NCI-H524 treated with DMSO at 0.1 percent for 48 hours (cell line): ENCODE measurements around the gene ROBO2.

Experiments used
- DNase-seq: peaks from one replicate; lab custom pipeline; 2025; lab: John Stamatoyannopoulos, UW

The ROBO2 gene

DNA sequence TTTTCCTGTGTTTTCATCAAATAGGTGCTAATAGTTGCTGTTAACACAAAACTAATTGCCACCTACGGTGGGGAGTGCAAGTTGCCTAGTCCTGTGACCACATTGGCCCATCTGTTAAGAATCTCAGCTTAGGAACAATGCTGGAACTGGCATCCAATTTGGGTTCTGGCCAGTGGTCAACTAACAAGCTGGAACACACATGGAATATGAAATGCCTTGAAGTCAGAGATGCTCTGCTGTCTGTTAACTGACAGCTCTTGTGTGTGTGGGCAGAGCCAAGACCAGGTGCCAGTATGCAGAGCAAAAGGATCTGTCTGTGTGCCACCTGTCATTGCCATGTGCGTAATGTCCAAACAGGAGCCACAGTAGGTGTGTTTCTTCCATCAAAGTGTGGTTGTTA lies 460.8 kb downstream of the ROBO2 start:
- DNase-seq, result no peak

DNA sequence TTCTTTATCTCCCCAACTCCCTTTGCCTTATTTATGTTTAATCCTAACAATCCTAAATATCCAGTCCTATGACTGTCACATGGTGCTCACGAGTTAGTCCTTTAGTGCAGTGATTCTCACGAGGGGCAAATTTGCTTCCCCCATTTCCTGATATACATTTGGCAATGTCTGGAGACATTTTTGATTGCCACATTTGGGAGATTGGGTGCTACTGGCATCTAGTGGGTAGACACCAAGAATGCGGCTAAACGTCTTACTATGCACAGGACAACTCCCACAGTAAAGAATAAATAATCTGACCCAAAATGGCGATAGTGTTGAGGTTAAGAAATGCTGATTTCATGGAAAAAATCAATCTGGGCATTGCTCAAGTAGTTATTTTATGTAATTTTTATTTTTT lies 466.5 kb downstream of the ROBO2 start:
- DNase-seq, result no peak

DNA sequence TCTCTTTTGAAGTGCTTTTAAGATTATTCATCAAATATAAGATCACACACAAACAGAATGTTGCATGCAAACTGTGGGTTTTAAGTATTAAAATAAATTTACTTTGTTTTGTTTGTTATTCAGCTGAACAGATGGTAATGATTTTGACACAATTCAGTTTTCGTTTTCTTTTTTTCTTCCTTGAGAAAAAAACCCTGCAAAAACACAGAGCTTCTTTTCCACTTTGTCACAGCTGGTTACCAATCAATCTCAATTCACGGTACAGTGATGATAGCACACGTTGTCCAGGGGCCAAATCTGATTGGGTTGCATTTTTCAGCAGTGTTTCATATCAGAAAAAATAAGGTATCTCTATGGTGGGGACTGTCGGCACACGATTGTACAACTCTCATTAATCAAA lies 473.6 kb downstream of the ROBO2 start:
- DNase-seq, result no peak

DNA sequence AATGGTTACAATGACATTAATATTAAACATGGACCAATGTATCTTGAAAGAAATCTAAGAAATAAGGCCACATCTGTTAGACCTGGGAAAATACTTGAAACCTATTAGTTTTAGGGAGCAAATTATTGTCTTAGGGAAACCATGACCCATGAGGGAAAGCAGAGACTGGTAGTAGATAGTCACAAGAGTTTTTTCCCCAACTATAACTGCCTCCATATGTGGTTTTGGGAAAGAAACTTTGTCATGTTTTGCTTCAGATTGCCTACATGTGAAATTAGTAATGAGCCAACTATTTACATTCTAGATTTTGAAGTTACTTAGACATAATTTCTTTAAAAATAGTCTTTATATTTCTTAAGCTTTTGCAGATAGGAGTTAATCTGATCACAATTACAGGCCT lies 474.9 kb downstream of the ROBO2 start:
- no peak for DNase-seq

DNA sequence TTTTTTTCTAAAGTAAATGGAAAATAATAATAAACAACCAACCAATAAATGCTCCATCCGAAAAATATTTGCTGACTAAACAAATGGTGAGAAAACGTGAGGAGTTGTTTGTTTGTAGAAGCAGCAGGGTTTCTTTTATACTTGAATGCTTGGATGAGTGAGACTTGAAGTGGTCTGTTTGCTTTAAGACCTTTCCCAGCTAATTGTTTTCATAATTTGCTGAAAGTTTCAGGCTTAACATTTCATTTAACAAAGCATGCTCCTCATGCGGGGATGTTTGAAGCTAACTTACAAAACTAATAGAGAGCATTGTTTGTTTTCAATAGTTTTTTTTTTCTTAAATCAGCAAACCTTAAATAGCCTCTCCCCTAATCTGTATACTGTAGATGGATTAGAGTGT lies 484.6 kb downstream of the ROBO2 start:
- DNase-seq, result no peak

DNA sequence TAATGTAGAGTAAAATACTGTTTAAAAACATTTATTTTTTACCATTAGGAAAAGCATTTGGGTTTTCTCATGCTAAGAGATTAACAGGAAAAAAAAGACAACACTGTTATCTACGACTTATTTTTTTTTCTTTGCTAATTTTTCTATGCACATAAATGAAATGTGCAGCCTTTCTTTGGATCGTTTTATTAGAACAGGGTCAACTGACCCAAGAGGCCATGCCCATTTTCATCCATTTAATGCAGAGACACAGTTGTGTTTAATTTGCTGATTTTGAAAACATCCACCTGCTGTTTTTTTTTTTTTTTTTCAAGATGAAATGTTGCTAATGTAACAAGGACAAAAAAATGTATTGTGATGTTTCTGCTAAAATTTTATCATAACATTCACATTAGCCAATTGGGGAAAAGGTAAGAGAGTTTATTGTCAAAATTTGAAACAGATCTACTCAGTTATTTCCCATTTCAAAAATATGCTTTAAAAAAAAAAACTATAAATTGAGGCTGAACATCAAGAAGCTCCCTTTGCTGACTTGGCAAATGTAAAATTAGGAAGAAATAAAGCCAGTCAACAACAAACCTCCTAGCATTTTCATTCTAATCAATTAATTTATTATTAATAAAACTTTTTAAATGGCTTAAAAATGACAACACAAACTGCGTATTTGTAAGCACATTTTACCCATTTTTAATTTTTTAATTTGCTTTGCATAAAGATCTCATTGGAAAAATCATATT lies 485.2 kb downstream of the ROBO2 start:
- DNase-seq, result no peak

DNA sequence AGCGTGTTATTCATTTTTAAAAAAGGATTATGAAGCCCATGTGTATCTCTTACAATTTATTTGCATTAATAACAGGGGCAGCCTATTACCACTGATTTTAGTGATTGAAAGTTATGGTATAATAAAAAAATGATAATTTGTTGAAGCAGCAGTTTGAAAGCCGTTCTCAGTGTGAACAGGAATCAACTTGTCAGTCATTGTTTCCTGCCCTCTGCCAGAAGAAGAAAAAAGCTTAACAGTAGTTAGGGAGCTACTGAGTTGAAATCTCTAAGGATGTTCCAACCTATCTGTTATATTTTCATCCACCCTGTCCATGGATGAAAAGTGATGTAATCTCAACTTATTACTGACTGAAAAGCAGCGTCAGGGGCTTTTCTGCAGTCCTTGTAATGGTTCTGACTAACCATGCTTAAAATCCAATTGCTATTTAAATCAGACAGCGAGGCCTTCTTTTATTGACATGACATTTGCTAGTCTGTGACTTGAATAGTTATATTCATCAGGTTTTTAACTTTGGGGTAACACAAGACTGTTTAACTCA lies 486.7 kb downstream of the ROBO2 start:
- DNase-seq, result no peak

DNA sequence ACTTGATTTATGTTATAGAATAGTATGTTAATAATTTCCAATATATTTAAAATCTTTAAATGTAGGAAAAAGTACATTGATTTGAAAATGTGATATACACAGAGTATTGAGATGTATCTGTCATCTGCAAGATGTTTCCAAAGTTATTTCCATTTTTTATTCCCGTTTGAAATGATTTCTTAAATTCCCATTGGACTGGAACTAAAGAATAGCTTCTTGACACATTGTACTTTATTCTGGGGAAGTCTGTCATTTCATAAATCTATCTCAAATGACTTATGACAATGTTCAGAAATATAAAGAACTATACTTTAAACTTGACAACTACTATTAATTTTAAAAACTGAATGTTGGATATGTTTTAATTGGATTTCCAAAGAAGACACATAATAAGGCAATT lies 489.6 kb downstream of the ROBO2 start:
- no peak for DNase-seq

DNA sequence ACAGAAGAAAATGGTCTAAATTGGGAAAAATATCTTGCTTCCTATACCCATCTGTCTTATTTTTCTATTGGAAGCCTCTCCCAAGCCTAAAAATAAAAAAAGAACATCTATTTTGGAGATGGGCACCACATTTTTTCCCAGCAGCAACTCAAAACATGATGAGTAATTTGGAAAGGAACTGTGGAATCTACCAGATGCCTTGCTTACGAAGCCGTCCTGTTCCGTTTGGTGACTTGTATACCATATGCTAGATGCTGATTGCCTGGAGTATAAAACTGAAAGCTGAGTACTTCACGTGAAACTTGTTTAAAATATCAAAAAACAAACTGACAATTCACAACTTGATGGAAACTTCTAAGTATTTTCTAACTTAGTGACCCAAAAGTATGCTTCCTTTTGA lies 491.0 kb downstream of the ROBO2 start:
- DNase-seq, result no peak

DNA sequence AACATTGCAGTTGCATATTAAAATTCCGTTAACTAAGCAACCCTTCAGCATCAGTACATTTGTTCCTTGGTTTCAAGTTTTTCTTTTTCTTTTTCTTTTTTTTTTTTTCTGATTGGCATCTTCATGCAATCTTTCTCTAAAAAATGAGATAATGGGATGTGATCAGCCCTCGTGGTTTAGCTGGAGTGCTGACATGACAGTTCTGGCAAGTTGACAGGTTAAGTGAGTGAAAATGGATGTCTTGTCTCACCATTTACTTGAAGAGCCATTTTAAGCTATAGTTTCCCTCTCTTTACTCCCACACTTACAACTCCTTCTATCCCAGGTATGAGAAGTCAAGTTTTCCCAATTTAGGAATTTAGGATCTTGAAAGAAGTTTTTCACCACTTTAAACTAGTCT lies 495.2 kb downstream of the ROBO2 start:
- no peak for DNase-seq

DNA sequence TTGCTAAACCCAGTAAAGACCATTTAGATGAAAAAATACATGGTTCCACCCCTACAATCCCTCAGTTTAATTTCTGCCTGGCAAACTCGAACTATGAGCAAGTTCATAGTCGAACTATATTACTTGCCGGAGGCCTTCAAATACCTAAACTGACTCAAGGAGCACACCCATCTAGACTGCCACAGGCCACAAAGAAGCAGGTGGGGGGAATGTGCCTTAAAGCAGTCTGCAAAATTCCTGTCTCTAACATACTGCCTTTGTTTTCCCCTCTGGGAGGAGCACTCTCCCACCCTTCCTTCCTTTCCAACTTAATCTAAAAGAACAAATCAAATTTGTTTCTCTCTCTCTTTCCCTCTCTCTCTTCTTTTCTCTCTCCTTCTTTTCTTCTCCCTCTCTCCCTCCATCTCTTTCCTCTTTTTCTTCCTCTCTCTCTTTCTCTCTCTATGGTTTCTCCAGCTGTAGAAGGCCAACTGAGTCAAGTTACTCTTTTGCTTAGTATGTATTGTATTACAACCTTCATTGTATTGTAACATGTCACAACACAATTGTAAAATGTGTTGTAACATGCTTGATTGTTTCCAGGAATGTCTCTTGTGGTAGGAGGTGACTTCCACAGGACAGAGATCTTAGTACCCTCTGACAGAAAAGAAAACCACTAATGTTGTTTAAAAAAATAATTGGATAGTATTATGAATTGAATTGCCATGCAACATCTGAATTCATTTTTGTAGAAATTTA lies 496.3 kb downstream of the ROBO2 start:
- no peak for DNase-seq

DNA sequence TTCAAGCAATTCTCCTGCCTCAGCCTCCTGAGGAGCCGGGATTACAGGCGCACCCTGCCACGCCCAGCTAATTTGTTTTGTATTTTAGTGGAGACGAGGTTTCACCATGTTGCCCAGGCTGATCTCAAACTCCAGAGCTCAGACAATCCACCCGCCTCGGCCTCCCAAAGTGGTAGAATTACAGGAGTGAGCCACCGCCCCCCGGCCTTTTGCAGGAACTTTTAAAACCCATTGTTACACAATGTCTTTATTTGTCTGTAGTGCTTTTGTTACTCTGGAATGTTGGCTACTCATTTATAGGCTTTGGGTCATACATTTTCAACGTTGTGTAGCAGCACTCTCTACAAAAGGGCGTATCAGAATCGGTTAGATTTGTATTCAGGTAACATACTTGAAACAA lies 499.1 kb downstream of the ROBO2 start:
- no peak for DNase-seq

DNA sequence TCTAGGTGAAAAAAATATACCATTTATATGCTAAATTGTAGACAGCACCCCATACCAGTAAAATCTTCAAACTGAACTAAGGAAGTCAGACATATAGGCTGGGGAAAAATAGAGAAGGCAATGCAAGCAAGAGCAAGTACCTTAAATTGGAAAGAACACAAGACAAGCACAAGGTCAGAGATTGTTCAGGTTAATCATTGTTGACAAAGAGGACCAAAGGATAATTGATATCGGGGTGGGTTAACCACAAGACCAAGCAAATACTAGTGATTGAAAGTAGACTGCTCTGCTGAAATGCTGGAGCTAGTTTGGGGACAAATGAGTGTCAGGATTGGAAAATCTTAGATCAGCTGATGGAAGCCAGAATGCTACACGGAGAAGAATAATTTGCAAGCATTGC lies 499.8 kb downstream of the ROBO2 start:
- no peak for DNase-seq

DNA sequence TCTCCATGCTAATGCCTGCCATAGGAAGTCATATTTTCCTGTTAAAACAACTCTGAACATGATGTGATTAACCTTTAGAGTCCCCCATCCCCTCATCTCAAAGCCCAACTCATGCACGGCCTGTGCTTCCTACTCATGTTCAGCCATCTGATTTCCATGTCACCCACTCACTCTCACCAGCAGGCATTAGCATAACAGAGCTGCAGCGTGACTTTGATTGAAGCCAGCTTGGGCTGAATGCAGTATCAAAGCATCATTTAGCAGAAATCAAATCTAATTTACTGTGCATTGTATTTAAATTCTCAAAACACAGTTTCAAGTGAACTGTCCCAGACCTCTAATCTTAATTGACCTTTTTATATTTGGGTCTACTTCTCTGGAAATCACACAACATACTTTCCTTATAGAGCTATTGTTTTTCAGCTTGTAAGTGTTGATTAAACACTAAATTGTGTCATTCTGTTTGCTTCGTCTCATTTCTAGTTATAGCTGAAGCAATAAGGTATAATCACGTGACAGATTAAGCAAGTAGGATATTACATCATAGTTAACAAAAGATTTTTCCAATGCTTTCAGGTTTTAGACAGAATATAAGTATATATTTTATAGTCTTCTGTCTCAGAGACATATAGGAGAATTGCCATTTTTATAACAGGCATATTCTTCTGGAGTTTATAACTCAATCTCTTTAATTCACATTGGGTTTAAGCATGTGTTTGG lies 501.5 kb downstream of the ROBO2 start:
- no peak for DNase-seq

DNA sequence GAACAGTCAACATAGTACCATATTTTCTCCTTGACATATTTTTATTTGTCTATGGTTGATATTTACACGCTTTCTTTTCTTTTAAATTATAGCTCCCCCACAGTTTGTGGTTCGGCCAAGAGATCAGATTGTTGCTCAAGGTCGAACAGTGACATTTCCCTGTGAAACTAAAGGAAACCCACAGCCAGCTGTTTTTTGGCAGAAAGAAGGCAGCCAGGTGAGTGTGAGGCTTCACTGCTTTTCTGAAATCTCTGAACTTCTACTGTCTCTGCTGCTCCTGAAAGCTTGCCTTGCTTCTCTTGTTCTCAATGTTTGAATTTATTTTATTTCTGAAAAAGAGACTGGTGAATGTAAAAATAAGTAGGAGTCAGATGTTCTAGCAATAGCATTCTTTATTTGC lies 506.3 kb downstream of the ROBO2 start:
- DNase-seq, result no peak

DNA sequence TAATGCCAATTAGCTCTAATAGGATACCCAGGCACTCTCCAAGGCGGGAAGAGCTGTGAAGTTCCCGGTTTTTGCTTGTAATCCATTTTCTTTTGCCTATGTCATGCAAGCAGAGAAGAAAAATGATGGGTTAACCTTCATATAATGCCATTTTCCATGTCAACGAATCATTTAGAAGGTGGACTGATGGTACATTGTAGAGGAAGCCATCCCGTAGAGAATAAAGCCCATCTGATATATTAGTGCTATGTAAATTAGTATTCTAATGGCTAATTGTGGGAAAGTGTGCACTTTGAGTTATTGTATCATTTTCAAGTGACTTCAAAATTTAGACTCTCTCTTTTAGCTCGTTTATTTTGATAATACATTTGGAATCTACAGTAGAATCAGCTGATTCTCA lies 509.1 kb downstream of the ROBO2 start:
- no peak for DNase-seq

DNA sequence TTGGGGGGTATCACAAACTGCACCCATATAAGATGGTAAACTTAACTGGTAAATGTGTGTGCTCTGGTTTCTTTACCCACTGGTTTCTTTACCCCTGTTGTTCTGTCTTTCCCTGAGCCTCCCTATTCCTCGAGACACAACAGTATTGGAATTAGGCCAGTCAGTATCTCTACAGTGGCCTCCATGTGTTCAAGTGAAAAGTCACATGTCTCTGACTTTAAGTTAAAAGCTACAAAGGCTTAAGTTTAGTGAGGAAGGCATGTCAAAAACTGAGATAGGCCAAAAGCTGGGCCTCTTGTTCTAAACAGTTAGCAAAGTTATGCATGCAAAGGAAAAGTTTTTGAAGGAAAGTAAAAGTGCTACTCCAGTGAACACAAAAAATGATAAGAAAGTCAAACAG lies 513.3 kb downstream of the ROBO2 start:
- DNase-seq, result no peak

DNA sequence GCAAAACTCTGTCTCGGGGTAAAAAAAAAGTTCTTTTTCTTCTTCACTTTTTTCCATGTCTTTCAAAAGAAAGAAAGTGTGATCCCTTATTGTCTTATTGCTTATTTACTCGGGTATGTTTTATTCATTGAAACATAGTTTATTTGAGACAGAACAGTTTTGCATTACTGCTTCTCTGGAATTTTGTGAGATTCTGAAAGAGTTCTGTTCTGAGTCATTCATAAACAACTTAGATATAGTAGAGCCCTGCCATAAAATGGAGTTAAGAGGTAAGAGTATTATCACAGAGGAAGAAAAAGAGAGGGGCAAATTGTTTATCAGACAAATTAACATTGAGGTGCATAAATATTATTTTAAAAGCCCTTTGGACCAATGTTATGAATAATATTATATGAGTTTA lies 522.2 kb downstream of the ROBO2 start:
- DNase-seq, result no peak

DNA sequence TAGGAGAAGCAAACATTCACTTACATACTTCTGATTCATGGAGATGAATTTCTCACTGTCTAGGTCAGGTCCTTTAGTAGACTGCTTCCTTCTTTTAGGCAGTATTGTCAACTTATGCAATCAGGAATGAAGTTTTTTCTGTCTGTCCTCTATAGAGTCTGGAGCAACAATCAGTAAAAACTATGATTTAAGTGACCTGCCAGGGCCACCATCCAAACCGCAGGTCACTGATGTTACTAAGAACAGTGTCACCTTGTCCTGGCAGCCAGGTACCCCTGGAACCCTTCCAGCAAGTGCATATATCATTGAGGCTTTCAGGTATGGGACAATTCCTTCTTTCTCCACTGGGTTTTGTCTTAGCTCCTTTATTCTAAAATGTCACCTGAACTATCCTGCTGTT lies 523.1 kb downstream of the ROBO2 start:
- DNase-seq, result no peak

DNA sequence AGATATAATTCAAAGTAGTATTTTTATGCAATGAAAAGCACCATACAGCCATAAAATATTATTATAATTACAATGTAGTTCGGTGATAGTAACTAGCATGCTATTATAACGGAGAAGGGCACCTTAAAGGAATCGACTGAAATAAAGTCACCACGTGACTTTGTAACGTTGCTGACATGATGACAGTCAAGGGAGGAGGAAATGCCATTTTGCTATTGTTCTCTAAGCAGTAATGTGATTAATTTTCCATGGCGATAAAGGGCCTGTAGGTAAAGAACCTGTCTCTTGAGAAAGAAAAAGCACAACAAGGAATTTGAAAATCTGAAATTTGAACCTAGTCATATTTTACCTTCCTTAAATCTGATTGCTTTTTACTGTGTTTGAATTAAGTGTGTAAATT lies 526.2 kb downstream of the ROBO2 start:
- DNase-seq, result no peak

DNA sequence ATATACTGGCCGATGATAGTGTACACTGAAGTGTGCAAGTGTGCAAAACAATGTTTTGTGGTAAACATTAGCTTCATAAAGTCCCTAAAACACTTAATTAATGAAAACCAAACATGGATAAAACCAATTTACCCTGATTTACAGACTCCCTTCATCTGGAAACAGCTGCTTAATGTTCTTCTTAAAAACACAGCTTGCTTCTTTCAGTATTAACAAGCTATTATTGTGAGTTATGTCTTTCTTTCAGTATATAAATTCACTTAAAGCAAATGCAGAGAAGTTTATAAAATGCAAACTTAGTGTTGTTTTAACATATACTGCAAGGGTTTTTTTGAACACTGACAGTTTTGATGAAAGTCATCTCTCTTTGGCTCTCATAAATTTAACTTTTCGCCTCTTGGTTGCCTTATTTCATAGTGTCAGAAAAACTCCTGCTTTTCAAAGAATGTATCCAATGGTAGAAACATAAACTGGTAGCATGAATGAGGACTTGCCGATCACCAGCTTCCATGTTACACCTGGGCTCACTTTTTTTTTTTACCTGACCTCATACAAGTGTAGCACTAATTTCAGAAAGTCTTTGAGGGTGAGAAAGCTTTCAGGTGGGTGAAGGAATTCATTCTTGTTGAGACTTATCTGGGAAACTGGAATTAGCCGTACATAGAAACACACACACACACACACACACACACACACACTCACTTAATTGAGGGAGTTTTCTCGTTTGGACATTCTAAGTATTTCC lies 532.2 kb downstream of the ROBO2 start:
- DNase-seq, result no peak

DNA sequence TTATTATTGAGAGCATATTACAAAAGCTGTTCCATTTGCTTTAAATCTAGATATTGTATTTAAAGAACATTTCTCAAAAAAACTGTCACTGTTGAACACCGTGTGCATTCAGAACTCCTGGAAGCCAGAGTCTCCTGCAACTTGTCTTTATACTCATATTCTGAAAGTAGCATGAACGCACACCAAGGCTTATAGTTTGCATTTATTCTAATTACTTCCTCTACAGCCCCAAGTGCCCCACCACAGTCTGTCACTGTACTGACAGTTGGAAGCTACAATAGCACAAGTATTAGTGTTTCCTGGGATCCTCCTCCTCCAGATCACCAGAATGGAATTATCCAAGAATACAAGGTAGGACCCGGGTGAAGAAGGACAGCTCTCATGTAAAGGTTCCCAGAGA lies 537.4 kb downstream of the ROBO2 start:
- no peak for DNase-seq
